Stimulated activated naive B cell treated with anti-CD40 and anti-IgM and Interleukin-4, amounts not matched to agents 10 μg/mL and 1 μg/mL and 100 μg/mL, for 72 hours (primary cell): ENCODE results near the gene PLK3.
A peak's percentile ranks its signal among the peaks of the same experiment; 100 is the strongest.
"Not testable (repeated sequence)": the region's sequence is repeated elsewhere in the genome, so short reads cannot be mapped to it uniquely, and the experiment has no call there.

Source experiments
- ATAC-seq, 2 donors: fragments of 150-1000 bp; cut with Tn5 transposase; replicated peaks; 2 replicates each; pipeline ENCODE4 v1.10.0; 2021; ENCODE audit warnings: moderate library complexity in 1 of 2
- DNase-seq: peaks from one replicate; pipeline ENCODE4 v3.0.0; 2021
- H3K27ac Mint-ChIP-seq: one replicate; pipeline ENCODE4 v1.8.0; 2022; ENCODE audit warnings: mild to moderate bottlenecking, mixed read lengths
- H3K27me3 Mint-ChIP-seq, 2 donors: one replicate each; pipeline ENCODE4 v1.8.0; 2022; ENCODE audit warnings: mixed read lengths in 2 of 2
- H3K36me3 Mint-ChIP-seq, 2 donors: one replicate each; pipeline ENCODE4 v1.8.0; 2022; ENCODE audit warnings: mixed read lengths in 2 of 2, mild to moderate bottlenecking in 1 of 2
- H3K4me1 Mint-ChIP-seq, 2 donors: one replicate each; pipeline ENCODE4 v1.8.0; 2022; ENCODE audit warnings: mixed read lengths in 2 of 2, mild to moderate bottlenecking in 1 of 2
- H3K4me3 Mint-ChIP-seq, 2 donors: one replicate each; pipeline ENCODE4 v1.8.0; 2022; ENCODE audit warnings: mild to moderate bottlenecking in 2 of 2, mixed read lengths in 2 of 2, moderate library complexity in 1 of 2
- H3K9me3 Mint-ChIP-seq, 2 donors: one replicate each; pipeline ENCODE4 v1.8.0; 2022; ENCODE audit warnings: mixed read lengths in 2 of 2, mild to moderate bottlenecking in 1 of 2

The PLK3 gene

GRCh38 chr1:44799770-44800584 lies at the start of gene PLK3:
Gene PLK3 (plus strand): TSS chr1:44800377. CDS start chr1:44800464, 87 bp downstream.
- DNase-seq (peak; percentile 95), ATAC-seq (peak; percentile 88 to 92)
- H3K4me3 Mint-ChIP-seq: peak within 1 kb of the TSS; percentile 87 to 97
- H3K27ac Mint-ChIP-seq: peak within 1 kb of the TSS; percentile 99
- H3K27me3 Mint-ChIP-seq: no peaks in the 10 kb centered on the region
- H3K9me3 Mint-ChIP-seq: no peaks in the 10 kb centered on the region
- H3K36me3 Mint-ChIP-seq: peaks cover 26 to 40% of the 10 kb centered on the region in 2 donors
- H3K4me1 Mint-ChIP-seq: peaks cover 34 to 53% of the 10 kb centered on the region in 2 donors

DNA sequence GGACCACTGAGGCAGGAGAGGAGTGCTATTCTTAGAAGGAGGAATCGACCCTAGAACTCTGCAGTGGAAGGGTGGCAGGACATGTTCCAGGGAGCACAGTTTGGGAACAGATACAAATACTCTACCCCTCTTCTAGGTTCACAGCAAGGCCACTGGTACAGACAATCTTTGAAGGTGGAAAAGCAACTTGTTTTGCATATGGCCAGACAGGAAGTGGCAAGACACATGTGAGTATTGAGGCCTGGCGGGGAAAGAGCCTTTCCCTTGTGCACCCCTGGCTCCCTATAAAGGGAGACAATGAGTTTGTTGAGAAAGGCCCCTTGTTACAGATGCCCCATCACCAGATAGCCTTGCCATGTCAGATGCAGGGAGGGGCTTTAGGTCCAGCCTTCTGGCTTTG lies 42.8 kb upstream of the PLK3 start:
- Mint-ChIP-seq H3K27me3 (no peaks in the 10 kb centered on the region), H3K9me3 (no peaks in the 10 kb centered on the region), H3K36me3 (peaks cover 3 to 13% of the 10 kb centered on the region in 2 donors), H3K27ac (peak overlapping the region; percentile 25), H3K4me3 (no peak overlapping the region), H3K4me1 (peaks cover 14 to 22% of the 10 kb centered on the region in 2 donors)
- DNase-seq (no peak), ATAC-seq (peak in 1 of 2 donors; percentile 53)

DNA sequence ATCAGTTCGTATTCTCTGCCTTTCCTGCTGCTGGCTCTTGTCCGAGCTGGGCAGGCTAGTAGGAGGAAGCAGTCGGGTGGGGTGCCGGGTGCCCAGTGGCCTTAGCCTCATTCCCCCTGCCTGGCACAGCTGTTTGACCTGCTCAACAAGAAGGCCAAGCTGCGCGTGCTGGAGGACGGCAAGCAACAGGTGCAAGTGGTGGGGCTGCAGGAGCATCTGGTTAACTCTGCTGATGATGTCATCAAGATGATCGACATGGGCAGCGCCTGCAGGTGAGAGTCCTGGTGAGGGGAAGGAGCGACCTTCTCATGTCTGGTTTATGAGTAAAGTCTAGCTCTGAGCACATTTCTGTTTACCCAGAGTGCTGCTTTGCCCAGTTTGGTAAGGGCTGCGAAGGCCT lies 41.1 kb upstream of the PLK3 start:
- H3K4me3 Mint-ChIP-seq: no peak overlapping the region
- no peak for ATAC-seq
- H3K27ac Mint-ChIP-seq: no peak overlapping the region
- peaks cover 11 to 14% of the 10 kb centered on the region in 2 donors for H3K4me1 Mint-ChIP-seq
- no peaks in the 10 kb centered on the region for H3K27me3 Mint-ChIP-seq
- no peaks in the 10 kb centered on the region for H3K9me3 Mint-ChIP-seq
- no peak for DNase-seq
- H3K36me3 Mint-ChIP-seq: peaks cover 6 to 19% of the 10 kb centered on the region in 2 donors

- no peaks in the 10 kb centered on the region for H3K27me3 Mint-ChIP-seq
- H3K4me1 Mint-ChIP-seq: peaks cover 9 to 10% of the 10 kb centered on the region in 2 donors
- ATAC-seq (no peak), DNase-seq (no peak)
- H3K9me3 Mint-ChIP-seq: no peaks in the 10 kb centered on the region
- peaks cover 6 to 19% of the 10 kb centered on the region in 2 donors for H3K36me3 Mint-ChIP-seq
- no peak overlapping the region for H3K27ac Mint-ChIP-seq
- no peak overlapping the region for H3K4me3 Mint-ChIP-seq
These were observed 39.3 kb upstream of the PLK3 start for GRCh38 chr1:44760876-44761275.

- H3K27me3 Mint-ChIP-seq, H3K27ac Mint-ChIP-seq, H3K4me1 Mint-ChIP-seq, H3K9me3 Mint-ChIP-seq, H3K4me3 Mint-ChIP-seq, H3K36me3 Mint-ChIP-seq, ATAC-seq, DNase-seq: not testable (repeated sequence)
These were observed 33.8 kb upstream of the PLK3 start for GRCh38 chr1:44766421-44766820.

- Mint-ChIP-seq H3K36me3 (peaks cover 45 to 54% of the 10 kb centered on the region in 2 donors), H3K4me1 (peaks cover 25 to 39% of the 10 kb centered on the region in 2 donors), H3K27ac (peak within 1 kb of the TSS; percentile 96), H3K9me3 (no peaks in the 10 kb centered on the region), H3K4me3 (peak within 1 kb of the TSS; percentile 88 to 92), H3K27me3 (no peaks in the 10 kb centered on the region)
- peak; percentile 81 to 91 for ATAC-seq
- DNase-seq: peak; percentile 84
These were observed 24.9 kb upstream of the PLK3 start, which contains the start of gene RPS8 for GRCh38 chr1:44775078-44775929. Gene RPS8 (plus strand): TSS chr1:44775540. CDS start chr1:44775597, 57 bp downstream.

- ATAC-seq: peak; percentile 32 to 49
- Mint-ChIP-seq H3K27ac (peak overlapping the region; percentile 96), H3K4me3 (peak overlapping the region; percentile 88 to 92), H3K27me3 (no peaks in the 10 kb centered on the region), H3K9me3 (no peaks in the 10 kb centered on the region), H3K4me1 (peaks cover 29 to 39% of the 10 kb centered on the region in 2 donors), H3K36me3 (peaks cover 51 to 62% of the 10 kb centered on the region in 2 donors)
- peak; percentile 34 for DNase-seq
These were observed 24.0 kb upstream of the PLK3 start for GRCh38 chr1:44775930-44776729.

- H3K4me3 Mint-ChIP-seq: peak overlapping the region; percentile 88 to 92
- DNase-seq: no peak
- peaks cover 32 to 44% of the 10 kb centered on the region in 2 donors for H3K4me1 Mint-ChIP-seq
- H3K27ac Mint-ChIP-seq: peak overlapping the region; percentile 96
- peaks cover 57 to 68% of the 10 kb centered on the region in 2 donors for H3K36me3 Mint-ChIP-seq
- ATAC-seq: no peak
- H3K9me3 Mint-ChIP-seq: no peaks in the 10 kb centered on the region
- H3K27me3 Mint-ChIP-seq: no peaks in the 10 kb centered on the region
These were observed 23.5 kb upstream of the PLK3 start for GRCh38 chr1:44776730-44777068.

- no peaks in the 10 kb centered on the region for H3K27me3 Mint-ChIP-seq
- H3K36me3 Mint-ChIP-seq: peaks cover 63 to 74% of the 10 kb centered on the region in 2 donors
- H3K4me1 Mint-ChIP-seq: peaks cover 32 to 52% of the 10 kb centered on the region in 2 donors
- ATAC-seq: no peak
- no peaks in the 10 kb centered on the region for H3K9me3 Mint-ChIP-seq
- no peak for DNase-seq
- H3K27ac Mint-ChIP-seq: peak overlapping the region; percentile 96
- peak overlapping the region; percentile 88 to 92 for H3K4me3 Mint-ChIP-seq
These were observed 22.6 kb upstream of the PLK3 start for GRCh38 chr1:44777547-44777946.

DNA sequence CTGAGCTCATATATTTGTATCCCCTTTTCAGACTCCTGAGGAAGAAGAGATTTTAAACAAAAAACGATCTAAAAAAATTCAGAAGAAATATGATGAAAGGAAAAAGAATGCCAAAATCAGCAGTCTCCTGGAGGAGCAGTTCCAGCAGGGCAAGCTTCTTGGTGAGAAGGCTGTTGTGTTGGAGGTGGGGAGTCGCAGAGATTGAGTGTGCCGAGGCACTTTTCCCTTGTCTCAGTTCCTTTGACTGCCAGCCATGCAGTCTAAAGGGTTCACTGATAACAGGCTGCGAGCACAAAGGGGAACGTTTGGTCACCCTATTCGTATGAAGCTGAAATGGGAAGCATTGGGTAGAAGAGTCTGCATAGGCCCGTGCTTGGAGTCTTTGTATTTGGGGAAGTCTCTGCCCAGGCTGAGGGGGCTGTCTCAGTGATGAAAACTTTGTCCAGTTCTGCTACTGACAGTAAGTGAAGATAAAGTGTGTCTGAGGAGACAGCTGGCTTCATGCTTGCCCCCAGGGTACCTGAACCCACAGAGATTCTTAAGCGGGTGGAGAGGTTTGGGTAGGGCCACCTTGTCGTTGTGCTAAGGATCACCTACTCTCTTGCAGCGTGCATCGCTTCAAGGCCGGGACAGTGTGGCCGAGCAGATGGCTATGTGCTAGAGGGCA lies 22.1 kb upstream of the PLK3 start:
- peaks cover 63 to 75% of the 10 kb centered on the region in 2 donors for H3K36me3 Mint-ChIP-seq
- DNase-seq (no peak), ATAC-seq (no peak)
- H3K27me3 Mint-ChIP-seq: no peaks in the 10 kb centered on the region
- peak overlapping the region; percentile 88 to 92 for H3K4me3 Mint-ChIP-seq
- H3K9me3 Mint-ChIP-seq: no peaks in the 10 kb centered on the region
- peaks cover 33 to 58% of the 10 kb centered on the region in 2 donors for H3K4me1 Mint-ChIP-seq
- H3K27ac Mint-ChIP-seq: peak overlapping the region; percentile 96

DNA sequence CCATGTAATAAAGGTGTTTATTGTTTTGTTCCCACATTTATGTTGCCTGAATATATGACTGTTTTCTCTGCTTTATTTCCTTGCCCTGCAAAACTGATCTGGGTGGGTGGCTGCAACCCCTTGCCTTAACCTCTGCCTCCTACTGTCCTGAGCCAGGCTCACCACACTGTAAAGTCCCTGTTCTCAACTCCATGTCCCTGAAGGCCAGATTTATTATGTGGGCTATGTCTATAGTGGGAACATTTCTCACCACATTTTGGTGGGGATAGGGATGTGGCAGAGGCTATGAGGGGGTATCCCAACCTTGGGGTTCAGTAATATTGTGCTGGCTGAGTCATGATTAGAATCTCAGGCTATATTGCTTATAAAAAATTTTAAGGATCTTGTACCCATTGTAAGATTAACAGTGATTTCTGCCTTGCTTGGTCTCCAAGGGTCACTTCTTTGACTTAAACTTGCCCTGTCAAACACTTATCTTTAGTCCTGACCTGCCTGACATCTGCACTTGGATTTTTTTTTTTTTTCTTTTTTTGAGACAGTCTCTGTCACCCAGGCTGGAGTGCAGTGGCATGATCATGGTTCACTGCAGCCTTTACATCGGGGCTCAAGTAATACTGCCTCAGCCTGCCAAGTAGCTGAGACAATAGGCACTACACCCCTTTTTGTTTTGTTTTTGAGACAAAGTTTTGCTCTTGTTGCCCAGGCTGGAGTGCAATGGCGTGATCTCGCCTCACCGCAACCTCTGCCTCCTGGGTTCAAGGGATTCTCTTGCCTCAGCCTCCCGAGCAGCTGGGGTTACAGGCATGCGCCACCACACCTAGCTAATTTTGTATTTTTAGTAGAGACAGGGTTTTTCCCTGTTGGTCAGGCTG lies 21.2 kb upstream of the PLK3 start:
- ATAC-seq (no peak), DNase-seq (no peak)
- Mint-ChIP-seq H3K4me1 (peaks cover 37 to 66% of the 10 kb centered on the region in 2 donors), H3K27me3 (no peaks in the 10 kb centered on the region), H3K27ac (peak overlapping the region; percentile 91), H3K36me3 (peaks cover 65 to 76% of the 10 kb centered on the region in 2 donors), H3K4me3 (peak overlapping the region; percentile 46 to 78), H3K9me3 (no peaks in the 10 kb centered on the region)

GRCh38 chr1:44780583-44781121 lies 19.5 kb upstream of the PLK3 start:
- Mint-ChIP-seq H3K27ac (peak overlapping the region; percentile 28), H3K4me1 (peaks cover 40 to 74% of the 10 kb centered on the region in 2 donors), H3K36me3 (peaks cover 62 to 70% of the 10 kb centered on the region in 2 donors), H3K27me3 (no peaks in the 10 kb centered on the region), H3K4me3 (no peak overlapping the region), H3K9me3 (no peaks in the 10 kb centered on the region)
- ATAC-seq (no peak), DNase-seq (no peak)
